HepG2 (cell line): Measurements from ENCODE around the gene RAB24. TPM values are rescaled to one million over a fixed set of nuclear protein-coding genes. Genes with fewer than 3 reads are reported as not detected.
A peak's percentile ranks its signal among the peaks of the same experiment; 100 is the strongest.

Source experiments
- ARID5B ChIP-seq: IDR thresholded peaks from 2 replicates; pipeline ENCODE4 v1.4.0; 2020; ENCODE audit warnings: mild to moderate bottlenecking, missing genetic modification reagents
- ARNT ChIP-seq: fragments of 450-650 bp; IDR thresholded peaks from 2 replicates; pipeline ENCODE4 v1.6.1; 2017
- BRF2 ChIP-seq: sonication (generic); formaldehyde crosslinking; IDR thresholded peaks from 2 replicates; pipeline ENCODE4 v1.8.1; 2022; ENCODE audit warnings: mild to moderate bottlenecking, missing genetic modification reagents
- FOSL1 ChIP-seq: sonication (generic); formaldehyde crosslinking; IDR thresholded peaks from 2 replicates; pipeline ENCODE4 v1.9.0; 2021; ENCODE audit warnings: missing genetic modification reagents, borderline replicate concordance
- GPN1 ChIP-seq: sonication (generic); formaldehyde crosslinking; IDR thresholded peaks from 2 replicates; pipeline ENCODE4 v1.5.1; 2020; ENCODE audit warnings: missing genetic modification reagents, borderline replicate concordance
- IRF1 ChIP-seq: sonication (generic); formaldehyde crosslinking; IDR thresholded peaks from 2 replicates; pipeline ENCODE4 v1.4.0; 2020; ENCODE audit warnings: low read depth, mild to moderate bottlenecking, missing genetic modification reagents
- JUNB ChIP-seq: sonication (generic); formaldehyde crosslinking; IDR thresholded peaks from 2 replicates; pipeline ENCODE4 v1.8.0; 2022; ENCODE audit warnings: missing genetic modification reagents, mild to moderate bottlenecking, borderline replicate concordance
- SNAPC4 ChIP-seq: sonication (generic); formaldehyde crosslinking; IDR thresholded peaks from 2 replicates; pipeline ENCODE4 v1.4.0; 2020; ENCODE audit warnings: mild to moderate bottlenecking, missing genetic modification reagents
- TBX3 ChIP-seq: fragments of 450-650 bp; IDR thresholded peaks from 2 replicates; pipeline ENCODE4 v1.6.1; 2017; ENCODE audit warnings: antibody characterized with exemption, mild to moderate bottlenecking, inconsistent platforms, borderline replicate concordance
- XBP1 ChIP-seq: sonication (generic); formaldehyde crosslinking; IDR thresholded peaks from 2 replicates; pipeline ENCODE4 v1.5.0; 2020; ENCODE audit warnings: missing genetic modification reagents
- ZGPAT ChIP-seq: IDR thresholded peaks from 2 replicates; pipeline ENCODE4 v1.6.1; 2016; ENCODE audit warnings: mild to moderate bottlenecking
- ZNF3 ChIP-seq: IDR thresholded peaks from 2 replicates; pipeline ENCODE4 v1.7.0; 2017; ENCODE audit warnings: inconsistent platforms
- ZNF333 ChIP-seq: sonication (generic); formaldehyde crosslinking; IDR thresholded peaks from 2 replicates; pipeline ENCODE4 v1.4.0; 2020; ENCODE audit warnings: mild to moderate bottlenecking, missing genetic modification reagents, borderline replicate concordance
- ZNF337 ChIP-seq: sonication (generic); formaldehyde crosslinking; IDR thresholded peaks from 2 replicates; pipeline ENCODE4 v1.5.1; 2020; ENCODE audit warnings: missing genetic modification reagents, low read depth, mild to moderate bottlenecking, borderline replicate concordance
- ZNF564 ChIP-seq: sonication (generic); formaldehyde crosslinking; IDR thresholded peaks from 2 replicates; pipeline ENCODE4 v1.8.1; 2023; ENCODE audit warnings: mild to moderate bottlenecking, missing genetic modification reagents
- ZNF619 ChIP-seq: sonication (generic); formaldehyde crosslinking; IDR thresholded peaks from 2 replicates; pipeline ENCODE4 v1.4.0; 2020; ENCODE audit warnings: mild to moderate bottlenecking, missing genetic modification reagents
- ZNF7 ChIP-seq: IDR thresholded peaks from 2 replicates; pipeline ENCODE4 v1.6.1; 2016; ENCODE audit warnings: missing biosample characterization, missing genetic modification reagents
- ZNF761 ChIP-seq: sonication (generic); formaldehyde crosslinking; conservative IDR thresholded peaks from 2 replicates; pipeline ENCODE4 v1.4.0; 2020; ENCODE audit warnings: mild to moderate bottlenecking, missing genetic modification reagents
- polyA plus RNA-seq, 8 experiments: library from polyadenylated mRNA; depleted of rRNA in 3 of 8; stranded (reverse) in 7 of 8; unstranded in 1 of 8; fragments of >200 nt; fragmentation: Illumina TruSeq in 4 of 8; extraction: Trizol in 4 of 8; gene quantifications; 2 replicates each; pipeline versions ENCODE4 v1.2.1 to v1.2.3, GENCODE V29; 2011 to 2016; ENCODE audit warnings: low read depth in 4 of 8, missing spikeins in 1 of 8, mixed read lengths in 1 of 8; ENCODE audit not compliant: insufficient read depth in 1 of 8
- total RNA-seq, 5 experiments: library from RNA; depleted of rRNA; stranded (reverse); fragments of >200 nt; fragmentation: Illumina TruSeq; extraction: Trizol; gene quantifications; 2 replicates each; pipeline ENCODE4 v1.2.3, GENCODE V29; 2016; ENCODE audit warnings: low read depth in 1 of 5

The RAB24 gene
- total and polyA plus RNA-seq, 2 of the 13 experiments (the other 11 are each of a cell fraction or from before 2014, with no cell fraction given): 22.9 to 63.7 TPM

- TF ChIP-seq JUNB: peak; percentile 80; the same call in 1 of the 2 replicates
- TF ChIP-seq ZNF564 (CRISPR knock-in tag): no peak
- no peak for TF ChIP-seq ZNF337 (CRISPR knock-in tag)
- TF ChIP-seq FOSL1 (CRISPR knock-in tag): peak; percentile 75; the same call in 1 of the 2 replicates
- TF ChIP-seq XBP1: no peak
- TF ChIP-seq ZNF3 (CRISPR knock-in tag): no peak
- TF ChIP-seq ARNT: no peak
- TF ChIP-seq ZNF761 (CRISPR knock-in tag): no peak
- TF ChIP-seq ARID5B (CRISPR knock-in tag): peak; percentile 72; the same call in 1 of the 2 replicates
- no peak for TF ChIP-seq SNAPC4
- no peak for TF ChIP-seq GPN1
- no peak for TF ChIP-seq BRF2 (CRISPR knock-in tag)
- no peak for TF ChIP-seq TBX3
- no peak for TF ChIP-seq IRF1
- no peak for TF ChIP-seq ZNF333 (CRISPR knock-in tag)
- TF ChIP-seq ZNF619 (CRISPR knock-in tag): no peak
- TF ChIP-seq ZGPAT: 0 out of 2 replicates have a peak, but pooled peaks have one; percentile 33
- no peak for TF ChIP-seq ZNF7 (CRISPR knock-in tag)
These were observed 22.4 kb upstream of the RAB24 start (continued) for GRCh38 chr5:177325868-177326381.
